Head of caudate nucleus (tissue), 42 donors: Measurements from ENCODE around the gene ETFBKMT.

Source experiments
- DNase-seq, 42 donors: peaks; one replicate each; pipeline versions ENCODE4 v3.0.0 to v3.0.0-alpha.2; 2020 to 2021; ENCODE audit warnings: mixed read lengths in 7 of 42
- intact Hi-C: fragments of 100-400 bp; cut with DNase I; formaldehyde crosslinking; loops from one replicate; pipeline ENCODE4 v1.15.0; 2022

The ETFBKMT gene, protein sequence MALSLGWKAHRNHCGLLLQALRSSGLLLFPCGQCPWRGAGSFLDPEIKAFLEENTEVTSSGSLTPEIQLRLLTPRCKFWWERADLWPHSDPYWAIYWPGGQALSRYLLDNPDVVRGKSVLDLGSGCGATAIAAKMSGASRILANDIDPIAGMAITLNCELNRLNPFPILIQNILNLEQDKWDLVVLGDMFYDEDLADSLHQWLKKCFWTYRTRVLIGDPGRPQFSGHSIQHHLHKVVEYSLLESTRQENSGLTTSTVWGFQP

DNA sequence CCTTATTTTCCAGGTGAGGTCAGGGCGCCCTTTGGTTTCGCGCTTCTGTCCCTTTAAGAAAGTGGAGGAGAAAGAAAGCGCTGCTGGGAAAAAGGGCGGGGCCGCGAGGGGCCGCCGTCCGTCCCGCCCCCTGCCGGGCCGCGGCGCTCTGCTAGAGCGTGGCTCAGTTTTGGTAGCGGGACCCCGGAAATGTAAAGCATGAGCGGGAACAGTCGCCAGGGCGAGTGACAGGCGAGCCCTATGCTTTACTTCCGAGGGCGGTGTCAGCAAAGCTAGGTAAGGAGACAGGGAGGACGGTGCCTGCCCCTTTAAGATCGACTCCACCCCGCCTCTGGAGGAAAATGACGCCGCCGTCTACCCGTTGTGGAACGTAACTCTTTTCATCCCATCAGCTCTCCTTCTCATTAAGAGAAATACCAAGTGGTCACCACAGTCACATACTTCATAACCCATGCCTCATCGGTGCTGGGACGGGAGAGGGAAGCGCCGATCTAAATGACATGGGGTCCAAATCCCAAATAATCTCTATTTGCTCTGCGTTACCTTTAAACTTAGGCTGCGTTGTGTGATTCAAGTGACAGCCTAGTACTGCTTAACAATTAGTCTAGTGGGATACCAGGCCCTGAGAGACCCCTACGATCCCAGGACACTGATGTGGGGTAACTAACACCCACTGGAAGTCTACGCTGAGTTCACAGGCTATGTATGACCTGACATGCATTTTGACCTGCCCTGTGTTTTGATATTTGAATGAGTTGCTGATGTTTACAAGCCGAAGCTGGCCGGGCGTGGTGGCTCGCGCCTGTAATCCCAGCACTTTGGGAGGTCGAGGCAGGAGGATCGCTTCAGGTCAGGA, at the start of gene ETFBKMT:
TSS of gene ETFBKMT (plus strand) at position 602 of the 856 bp plus-strand sequence. CDS start 2,266 bp downstream, outside the sequence.
- peak; percentile 77 to 97 (median 90) for DNase-seq
- intact Hi-C loops = loop anchor here (2.0 to 10.0 kb wide), 3 partner anchors 69 to 1015 kb away; partner anchors contain the start of genes AMN1 and DNM1L

DNA sequence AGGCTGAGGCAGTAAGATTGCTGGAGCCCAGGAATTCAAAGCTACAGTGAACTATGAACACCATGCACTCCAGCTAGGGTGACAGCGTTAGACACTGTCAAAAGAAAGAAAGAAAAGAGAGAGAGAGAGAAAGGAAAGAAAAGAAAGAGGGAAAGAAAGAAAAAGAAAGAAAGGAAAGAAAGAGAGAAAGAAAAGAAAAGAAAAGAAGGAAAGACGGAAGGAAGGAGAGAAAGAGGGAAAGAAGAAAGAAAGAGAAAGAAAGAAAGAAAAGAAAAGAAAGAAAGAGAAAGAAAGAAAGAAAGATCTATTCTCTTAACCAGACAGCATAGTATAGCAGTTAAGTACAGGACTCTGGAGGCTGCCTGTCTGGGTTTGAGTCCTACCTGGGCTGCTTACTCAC, 46.7 kb upstream of the ETFBKMT start:
- intact Hi-C loops = no loop called here
- DNase-seq = no peak

DNA sequence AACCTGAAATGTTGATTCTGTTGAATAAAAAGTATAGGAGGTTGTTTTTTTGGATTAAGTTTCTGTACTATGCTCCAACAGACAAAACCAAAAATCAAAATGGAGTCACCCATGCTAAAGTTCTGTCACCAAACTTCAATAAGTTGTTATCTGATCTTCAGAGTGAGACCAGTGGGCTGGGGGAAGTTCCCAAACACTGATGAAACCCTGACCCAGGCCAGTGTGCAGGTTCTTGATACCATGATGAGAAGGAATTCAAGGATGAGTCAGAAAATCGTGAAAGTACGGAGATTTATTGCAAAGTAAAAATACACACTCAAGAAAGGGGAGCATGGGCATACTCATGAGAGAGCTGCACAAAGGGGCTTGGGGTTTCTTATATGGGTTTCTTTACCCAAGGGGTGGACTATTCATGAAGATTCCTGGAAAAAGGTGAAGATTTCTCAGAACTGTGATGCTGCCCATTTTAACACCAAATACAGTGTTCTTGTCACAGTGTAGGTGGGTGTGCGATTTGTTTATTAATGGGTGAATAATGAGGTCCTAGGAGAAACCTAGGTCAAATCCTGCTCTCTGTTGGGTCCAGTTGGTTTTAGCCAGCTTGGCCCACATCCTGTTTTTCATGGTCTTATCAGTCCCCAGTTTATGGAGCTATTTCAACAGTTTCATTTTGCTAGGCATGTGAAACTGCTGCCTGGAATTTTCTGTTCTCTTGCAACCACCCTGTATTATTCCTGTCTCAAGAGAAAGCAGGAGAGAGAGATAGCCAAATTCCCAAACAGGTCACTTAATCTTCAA, 41.1 kb upstream of the ETFBKMT start:
- intact Hi-C loops = no loop called here

DNA sequence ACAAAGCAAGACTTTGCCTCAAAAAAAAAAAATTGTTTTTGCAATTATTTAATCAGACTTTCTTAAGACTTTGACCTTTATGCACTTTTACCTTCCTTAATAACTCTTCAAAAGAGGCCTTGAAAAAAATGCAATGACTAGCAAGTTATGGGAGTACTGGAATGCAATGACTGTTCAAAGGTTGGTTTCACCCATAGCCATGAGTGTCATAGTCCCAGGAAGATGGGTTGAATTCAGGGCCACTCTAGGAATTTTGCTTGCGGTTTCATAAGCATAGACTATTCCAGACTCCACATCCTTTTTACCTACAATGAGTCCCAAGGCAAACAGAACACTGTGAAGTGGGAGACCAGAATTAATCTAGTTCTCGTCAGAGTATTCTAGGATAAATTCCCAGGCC, 39.2 kb upstream of the ETFBKMT start:
- intact Hi-C loops = no loop called here
- no peak for DNase-seq

More for the DNA sequence above, 41.1 kb upstream of the ETFBKMT start:
- DNase-seq = no peak

DNA sequence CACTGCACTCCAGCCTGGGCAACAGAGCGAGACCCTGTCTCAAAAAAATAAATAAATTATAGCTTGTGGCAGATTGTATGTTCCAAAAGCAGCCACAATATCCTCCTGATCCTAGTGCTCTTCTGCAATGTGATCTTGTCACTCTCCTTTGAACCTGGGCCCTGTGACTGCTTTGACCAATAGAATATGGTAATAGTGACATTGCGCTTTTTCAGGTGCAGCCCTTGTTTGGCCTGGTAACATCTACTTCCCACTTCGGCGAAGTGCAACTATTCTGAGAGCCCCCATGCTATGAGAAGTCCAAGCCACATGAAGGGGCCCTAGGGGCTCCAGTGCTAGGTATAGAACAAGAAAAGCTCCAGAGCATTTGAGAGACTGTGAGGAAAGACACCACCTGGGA, 37.5 kb upstream of the ETFBKMT start:
- no peak for DNase-seq
- intact Hi-C loops = no loop called here

DNA sequence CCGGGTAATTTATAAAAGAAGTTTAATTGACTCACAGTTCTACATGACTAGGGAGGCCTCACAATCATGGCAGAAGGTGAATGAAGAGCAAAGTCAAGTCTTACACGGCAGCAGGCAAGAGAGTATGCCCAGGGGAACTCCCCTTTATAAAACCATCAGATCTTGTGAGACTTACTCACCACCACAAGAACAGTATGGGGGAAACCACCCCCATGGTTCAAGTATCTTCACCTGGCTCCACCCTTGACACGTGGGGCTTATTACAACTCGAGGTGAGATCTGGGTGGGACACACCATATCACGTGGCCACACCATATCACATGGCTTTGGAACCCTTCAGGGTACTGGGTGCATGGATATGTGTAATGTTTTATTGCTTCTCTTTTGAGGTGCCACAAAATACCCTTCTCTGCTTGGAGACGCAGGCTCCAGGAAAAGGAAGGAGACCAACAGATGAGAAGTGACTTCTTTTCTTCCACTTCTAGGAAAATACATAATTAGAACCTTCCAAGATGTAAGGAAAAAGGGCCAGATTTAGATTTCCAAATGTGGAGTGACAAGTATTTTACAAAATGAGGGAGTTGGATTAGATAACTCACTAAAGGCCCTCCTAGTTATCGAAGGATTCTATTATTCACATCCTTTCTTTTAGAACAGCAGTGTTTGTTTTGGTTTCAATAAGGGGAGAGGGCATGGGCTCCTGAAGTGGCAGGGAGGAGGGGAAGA, 33.1 kb upstream of the ETFBKMT start:
- intact Hi-C loops = no loop called here
- DNase-seq = no peak

DNA sequence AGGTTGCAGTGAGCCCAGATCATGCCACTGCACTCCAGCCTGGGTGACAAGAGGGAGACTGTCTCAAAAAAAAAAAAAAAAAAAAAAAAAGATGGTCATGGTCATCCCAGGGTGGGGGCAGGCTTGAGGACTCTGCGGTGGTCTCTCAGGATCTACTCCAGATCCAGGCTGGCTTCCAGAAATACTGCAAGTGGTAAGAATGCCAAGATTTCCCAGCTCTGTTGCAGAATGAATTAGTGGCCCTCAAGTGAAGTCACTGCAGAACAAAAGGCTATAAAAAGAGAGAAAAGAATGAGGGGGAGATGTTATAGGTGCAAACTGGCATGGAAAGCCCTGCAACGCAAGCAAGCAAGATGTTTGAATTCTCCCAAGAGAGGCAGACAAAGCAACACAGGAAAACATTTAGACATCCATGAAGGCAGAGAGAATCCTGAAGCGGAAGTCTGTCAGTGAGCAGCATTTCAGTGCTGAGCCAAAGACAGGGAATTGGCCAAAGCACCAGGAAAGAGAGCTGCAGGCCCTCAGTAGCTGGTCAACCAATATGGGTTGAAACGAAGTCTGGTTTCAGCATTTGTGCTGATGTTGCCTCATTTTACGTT, 31.9 kb upstream of the ETFBKMT start:
- intact Hi-C loops = no loop called here
- no peak for DNase-seq

DNA sequence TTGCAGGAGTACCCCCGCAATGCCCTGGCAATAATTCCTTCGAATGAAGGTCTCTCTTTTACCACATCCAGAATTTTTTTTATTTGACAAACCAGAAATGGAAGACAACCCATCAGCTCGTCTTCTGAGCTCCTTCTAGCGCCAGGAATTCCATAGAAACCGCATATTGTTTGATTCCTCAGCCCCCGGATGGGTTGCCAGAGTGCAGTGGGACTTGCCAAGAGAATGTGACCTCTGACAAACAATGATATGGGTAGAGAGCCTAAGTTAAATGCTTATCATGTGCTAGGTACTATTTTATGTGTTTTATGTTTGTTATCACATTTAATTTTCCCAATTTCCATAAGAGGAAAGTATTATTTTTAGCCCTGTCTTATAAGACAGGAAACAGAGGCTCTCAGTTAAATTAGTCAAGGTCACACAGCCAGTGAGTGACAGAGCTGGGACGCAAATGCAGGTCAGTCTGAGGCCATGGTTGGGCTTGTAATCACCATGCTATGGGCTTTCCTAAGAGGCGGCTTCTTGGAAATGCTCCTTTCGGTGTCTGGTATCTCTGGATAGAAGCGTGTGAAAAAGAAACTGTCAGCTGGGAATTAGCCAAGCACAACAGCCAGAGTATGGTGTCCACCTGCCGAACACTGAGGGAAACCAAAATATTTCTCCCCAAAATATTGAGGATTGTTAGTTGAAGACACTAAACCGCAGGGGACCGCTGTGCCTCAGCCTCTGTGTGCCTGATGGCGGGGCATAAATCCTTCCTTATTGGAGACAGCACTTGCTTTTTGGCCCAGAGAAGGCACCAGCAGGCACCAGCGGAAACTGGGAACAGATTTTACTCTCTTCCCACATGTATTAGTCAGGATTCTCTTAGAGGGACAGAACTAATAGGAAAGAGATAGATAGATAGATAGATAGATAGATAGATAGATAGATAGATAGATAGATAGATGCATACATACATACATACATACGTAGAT, 29.4 kb upstream of the ETFBKMT start:
- intact Hi-C loops = no loop called here
- DNase-seq = no peak

DNA sequence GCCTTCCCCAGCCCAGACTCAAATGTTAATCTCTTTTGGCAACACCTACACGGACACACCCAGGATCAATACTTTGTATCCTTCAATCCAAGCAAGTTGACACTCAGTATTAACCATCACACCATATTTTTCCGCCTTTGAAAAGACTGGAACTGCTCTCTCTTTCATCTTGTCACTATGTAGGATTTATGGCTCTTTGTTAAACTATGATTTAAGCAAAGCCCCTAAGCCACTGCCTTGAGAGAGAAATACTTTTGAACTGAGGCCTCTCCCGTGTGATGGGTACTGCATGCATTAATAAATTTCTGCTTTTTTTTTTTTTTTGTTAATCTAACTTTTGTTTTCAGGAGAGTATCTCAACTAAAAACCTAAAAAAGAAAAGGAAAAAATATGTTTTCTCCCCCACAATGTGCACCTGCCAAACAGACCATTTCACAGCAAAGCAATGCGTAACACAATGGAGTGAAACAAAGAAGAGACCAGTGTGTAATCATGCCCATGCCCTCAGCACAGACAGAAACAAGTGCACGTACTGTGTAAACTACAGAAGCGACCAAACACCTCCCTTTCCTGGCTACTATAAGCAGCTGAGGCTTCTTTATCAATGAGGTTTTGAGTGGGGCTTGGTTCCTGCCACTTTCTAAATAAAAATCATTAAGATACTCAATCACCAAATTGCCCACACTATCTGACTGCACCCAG, 28.3 kb upstream of the ETFBKMT start:
- intact Hi-C loops = no loop called here
- no peak for DNase-seq

DNA sequence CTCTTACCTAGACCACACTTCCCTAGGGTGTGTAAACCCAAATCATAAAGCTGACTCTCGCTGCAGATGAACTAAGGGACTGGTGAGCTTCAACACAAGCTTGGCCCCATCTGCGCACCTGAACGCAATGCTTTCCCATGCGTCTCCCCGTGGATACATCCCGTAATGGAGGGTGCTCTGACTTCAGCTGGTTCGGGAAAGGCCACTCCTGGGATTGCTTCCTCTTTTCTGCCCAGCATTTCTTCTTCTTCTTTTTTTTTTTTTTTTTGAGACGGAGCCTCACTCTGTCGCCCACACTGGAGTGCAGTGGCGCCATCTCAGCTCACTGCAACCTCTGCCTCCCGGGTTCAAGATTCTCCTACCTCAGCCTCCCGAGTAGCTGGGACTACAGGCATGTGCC, 27.7 kb upstream of the ETFBKMT start:
- intact Hi-C loops = no loop called here
- no peak for DNase-seq

DNA sequence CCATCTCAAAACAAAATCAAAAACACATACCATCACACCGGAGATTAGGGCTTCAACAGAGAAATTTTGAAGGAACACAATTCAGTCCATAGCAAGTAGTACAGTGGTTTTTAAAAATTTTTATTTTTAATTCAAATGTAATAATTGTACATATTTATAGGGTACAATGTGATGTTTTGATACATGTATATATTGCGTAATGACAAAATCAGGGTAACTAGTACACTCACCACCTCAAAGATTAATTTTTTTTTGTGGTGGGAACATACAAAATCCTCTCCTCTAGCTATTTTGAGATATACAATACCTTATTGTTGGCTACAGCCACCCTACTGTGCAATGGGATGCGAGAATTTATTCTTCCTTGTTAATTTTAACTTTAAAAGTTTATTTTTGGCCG, 26.0 kb upstream of the ETFBKMT start:
- intact Hi-C loops = no loop called here
- DNase-seq = no peak

DNA sequence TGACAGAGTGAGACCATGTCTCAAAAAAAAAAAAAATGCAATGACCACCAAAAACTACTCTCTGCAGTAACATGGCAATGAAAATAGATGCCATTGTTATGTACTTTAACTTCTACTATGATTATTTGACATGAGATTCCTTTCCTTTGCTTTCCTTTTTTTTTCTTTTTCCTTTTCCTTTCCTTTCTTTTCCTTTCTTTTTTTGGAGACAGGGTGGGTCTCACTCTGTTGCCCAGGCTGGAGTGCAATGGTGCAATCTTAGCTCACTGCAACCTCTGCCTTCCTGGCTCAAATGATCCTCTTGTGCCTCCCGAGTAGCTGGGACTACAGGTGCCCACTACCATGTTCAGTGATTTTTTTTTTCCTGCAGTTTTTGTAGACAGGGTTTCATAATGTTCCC, 24.9 kb upstream of the ETFBKMT start:
- DNase-seq = no peak
- intact Hi-C loops = no loop called here

DNA sequence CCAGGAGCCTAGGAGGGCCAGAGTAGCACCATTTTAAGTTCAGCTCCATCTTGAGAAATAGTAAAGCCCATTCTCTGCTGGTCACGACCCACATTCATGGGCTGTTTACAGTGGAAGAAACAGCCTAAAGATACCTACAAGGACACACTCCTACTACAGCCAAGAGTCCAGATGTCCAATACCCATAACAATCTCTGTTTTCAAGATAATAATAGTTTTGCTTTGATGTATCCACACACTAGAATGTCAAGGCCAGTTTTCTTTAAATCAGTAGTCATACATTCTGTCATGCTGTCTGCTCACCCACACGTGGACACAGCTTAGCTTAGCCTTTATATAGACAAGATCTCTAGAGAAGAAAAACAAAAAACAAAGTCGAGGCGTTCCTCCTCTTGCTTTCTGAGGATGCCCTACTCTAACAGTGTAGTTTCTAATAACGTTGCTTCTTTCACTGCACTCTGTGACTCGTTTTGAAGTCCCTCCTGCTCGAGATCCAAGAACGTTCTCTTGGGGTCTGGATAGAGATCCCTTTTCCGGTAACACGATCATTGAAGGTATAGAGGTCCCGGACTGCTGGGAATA, 17.9 kb upstream of the ETFBKMT start:
- intact Hi-C loops = no loop called here
- DNase-seq = no peak

DNA sequence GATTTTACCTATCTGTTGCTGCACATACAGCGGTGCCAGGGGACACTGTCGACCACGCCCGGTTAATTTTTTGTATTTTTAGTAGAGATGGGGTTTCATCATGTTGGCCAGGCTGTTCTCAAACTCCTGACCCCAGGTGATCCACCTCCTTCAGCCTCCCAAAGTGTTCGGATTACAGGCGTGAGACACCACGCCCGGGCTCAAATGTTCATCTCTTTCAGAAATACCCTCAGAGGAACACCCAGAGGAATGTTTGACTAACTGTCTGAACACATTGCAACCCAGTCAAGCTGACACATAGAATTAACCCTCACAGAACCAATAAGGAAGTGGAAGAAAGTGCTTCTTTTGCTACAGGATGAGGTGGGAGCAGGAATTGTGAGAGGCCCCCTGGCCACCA, 15.0 kb upstream of the ETFBKMT start:
- no peak for DNase-seq
- intact Hi-C loops = no loop called here

DNA sequence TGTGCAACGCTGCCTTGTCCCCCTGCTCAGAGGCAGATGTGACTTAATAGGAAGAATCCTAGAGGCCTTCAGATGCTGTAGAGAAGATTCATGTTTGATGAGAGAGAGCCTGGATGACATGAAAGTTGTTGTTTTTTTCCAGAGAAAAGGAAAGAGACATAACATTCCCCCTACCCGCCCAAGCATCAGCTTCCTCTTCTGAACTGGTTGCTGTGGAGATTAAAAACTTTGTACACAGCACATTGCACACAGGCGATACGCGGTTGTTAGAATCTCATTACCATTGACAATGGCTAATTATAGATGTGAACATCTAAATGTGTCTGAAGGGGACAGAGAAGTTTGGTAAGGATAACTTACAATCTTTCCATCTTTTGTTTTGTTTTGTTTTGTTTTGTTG, 13.6 kb upstream of the ETFBKMT start:
- intact Hi-C loops = no loop called here
- DNase-seq = no peak

DNA sequence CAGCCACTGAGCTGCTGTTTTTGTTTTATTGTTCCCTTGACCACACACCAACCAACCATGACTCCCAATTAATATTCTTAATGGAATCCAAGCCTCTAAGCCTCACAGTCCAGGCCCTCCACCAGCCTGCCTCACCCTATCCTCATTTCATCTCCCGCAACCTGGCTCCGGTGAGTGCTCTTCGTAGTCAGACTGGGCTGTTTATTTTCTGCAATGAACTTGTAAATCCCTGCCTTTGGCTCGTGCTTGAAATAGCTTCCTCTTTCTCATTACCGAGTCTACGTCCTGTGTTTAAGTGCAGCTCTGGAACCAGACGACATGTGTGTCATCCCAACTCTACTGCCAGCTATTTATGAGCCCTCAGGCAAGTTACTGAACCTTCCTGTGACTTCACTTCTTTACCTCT, 12.4 kb upstream of the ETFBKMT start:
- intact Hi-C loops = no loop called here
- no peak for DNase-seq
